Measurements from ENCODE around the gene MUTYH.
A peak's percentile ranks its signal among the peaks of the same experiment; 100 is the strongest.
"Not testable (repeated sequence)": the region's sequence is repeated elsewhere in the genome, so short reads cannot be mapped to it uniquely, and the experiment has no call there.

Gene MUTYH

DNA sequence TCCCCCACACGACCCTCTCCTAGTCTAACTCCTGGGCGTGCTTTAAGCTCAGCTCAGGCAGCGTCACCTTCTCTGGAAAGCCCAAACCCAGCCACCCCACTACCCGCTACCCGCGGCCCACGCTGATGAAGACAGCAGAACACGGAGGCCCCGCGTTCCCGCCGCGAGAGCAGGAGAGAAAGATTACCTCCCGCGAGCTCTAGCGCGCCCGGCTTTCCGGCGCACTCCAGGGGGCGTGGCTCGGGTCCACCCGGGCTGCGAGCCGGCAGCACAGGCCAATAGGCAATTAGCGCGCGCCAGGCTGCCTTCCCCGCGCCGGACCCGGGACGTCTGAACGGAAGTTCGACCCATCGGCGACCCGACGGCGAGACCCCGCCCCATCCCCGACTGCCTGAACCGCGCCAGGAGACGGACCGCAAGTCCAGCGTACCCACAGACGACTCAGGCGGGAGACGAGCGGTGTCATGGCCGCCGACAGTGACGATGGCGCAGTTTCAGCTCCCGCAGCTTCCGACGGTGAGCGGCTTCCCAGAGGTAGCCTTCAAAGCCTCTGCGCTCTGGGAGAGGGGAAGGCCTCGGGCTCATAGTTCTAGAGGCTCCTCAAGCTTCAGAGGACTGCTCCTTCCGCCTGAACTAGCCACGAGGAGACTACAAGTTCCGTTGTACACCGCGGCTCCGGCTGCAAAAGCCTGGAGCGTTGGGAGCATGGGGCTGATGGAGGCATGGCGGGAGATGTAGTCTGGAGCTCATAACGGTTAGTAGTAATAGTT is at the start of gene MUTYH, which contains the start of gene TOE1:
TSS of gene MUTYH (minus strand) at position 652 of the 770 bp plus-strand sequence. CDS start 5,935 bp downstream, outside the sequence.
TSS of gene TOE1 (plus strand) at position 382 of the 770 bp plus-strand sequence. CDS start at position 465, 83 bp downstream.
- peak; percentile 97 for DNase-seq

DNA sequence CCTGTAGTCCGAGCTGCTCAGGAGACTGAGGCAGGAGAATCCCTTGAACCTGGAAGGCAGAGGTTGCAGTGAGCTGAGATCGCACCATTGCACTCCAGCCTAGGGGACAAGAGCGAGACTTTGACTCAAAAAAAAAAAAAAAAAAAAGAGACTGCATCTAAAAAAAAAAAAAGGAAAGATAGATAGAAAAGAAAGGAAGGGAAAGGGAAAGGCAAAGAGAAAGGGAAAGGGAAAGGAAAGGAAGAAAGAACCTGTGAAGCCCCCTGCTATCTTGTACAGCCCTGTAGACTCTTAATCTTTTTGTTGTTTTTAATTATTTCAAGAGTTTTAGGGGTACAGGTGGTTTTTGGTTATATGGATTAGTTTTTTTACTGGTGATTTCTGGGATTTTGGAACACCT is 46.0 kb upstream of the MUTYH start:
- no peaks in the 10 kb centered on the region for H3K4me1 Mint-ChIP-seq
- H3K36me3 Mint-ChIP-seq (ENCODE audit: low read depth) = peaks cover 1% of the 10 kb centered on the region
- H3K4me3 Mint-ChIP-seq = no peak overlapping the region
- no peak overlapping the region for H3K27ac Mint-ChIP-seq
- no peak for ATAC-seq
- DNase-seq = no peak
- H3K27me3 Mint-ChIP-seq = no peaks in the 10 kb centered on the region
- H3K9me3 Mint-ChIP-seq = no peaks in the 10 kb centered on the region

More for the DNA sequence above, at the start of gene MUTYH, which contains the start of gene TOE1:
- peak; percentile 91 for ATAC-seq
- Mint-ChIP-seq H3K36me3 (ENCODE audit: low read depth) (peaks cover 57% of the 10 kb centered on the region), H3K9me3 (peaks cover 4% of the 10 kb centered on the region), H3K27ac (peak within 1 kb of the TSS; percentile 100), H3K4me1 (peaks cover 47% of the 10 kb centered on the region), H3K27me3 (no peaks in the 10 kb centered on the region), H3K4me3 (peak within 1 kb of the TSS; percentile 100)

DNA sequence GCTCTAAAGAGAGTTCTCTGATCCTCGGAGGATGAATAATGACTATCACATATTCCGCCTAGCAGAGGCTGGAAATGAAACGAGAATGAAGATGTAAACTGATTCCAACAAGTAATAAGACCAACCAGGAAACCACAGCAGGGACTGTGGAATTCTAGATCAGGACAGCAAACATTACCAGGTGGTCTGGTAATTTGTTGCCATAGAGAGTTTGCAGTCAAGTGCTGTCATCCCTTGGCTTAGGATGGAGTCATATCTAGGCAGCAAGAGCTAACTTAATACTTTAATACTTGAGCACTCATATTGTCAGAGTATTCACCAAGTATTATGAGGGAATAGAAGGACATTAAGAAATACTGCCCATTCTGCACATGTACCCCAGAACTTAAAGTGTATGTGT is 45.1 kb upstream of the MUTYH start:
- Mint-ChIP-seq H3K27me3 (no peaks in the 10 kb centered on the region), H3K27ac (no peak overlapping the region), H3K4me1 (no peaks in the 10 kb centered on the region), H3K9me3 (no peaks in the 10 kb centered on the region), H3K36me3 (ENCODE audit: low read depth) (peaks cover 1% of the 10 kb centered on the region), H3K4me3 (no peak overlapping the region)
- ATAC-seq (no peak), DNase-seq (no peak)

DNA sequence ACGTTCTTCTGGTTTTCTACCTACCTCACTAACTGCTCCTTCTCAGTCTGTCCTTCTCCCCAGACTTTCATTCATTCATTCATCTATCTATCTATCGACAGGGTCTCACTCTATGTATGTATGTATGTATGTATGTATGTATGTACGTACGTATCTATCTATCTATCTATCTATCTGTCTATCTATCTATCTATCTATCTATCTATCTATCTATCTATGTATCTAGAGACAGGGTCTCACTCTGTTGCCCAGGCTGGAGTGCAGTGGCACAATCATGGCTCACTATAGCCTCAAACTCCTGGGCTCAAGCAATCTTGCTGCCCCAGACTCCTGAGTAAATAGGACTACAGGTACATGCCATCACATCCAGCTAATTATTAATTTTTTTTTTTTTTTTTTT is 44.0 kb upstream of the MUTYH start:
- not testable (repeated sequence) for H3K36me3 Mint-ChIP-seq (ENCODE audit: low read depth); DNase-seq; H3K4me3 Mint-ChIP-seq; H3K9me3 Mint-ChIP-seq; H3K27ac Mint-ChIP-seq; H3K27me3 Mint-ChIP-seq; H3K4me1 Mint-ChIP-seq; ATAC-seq

DNA sequence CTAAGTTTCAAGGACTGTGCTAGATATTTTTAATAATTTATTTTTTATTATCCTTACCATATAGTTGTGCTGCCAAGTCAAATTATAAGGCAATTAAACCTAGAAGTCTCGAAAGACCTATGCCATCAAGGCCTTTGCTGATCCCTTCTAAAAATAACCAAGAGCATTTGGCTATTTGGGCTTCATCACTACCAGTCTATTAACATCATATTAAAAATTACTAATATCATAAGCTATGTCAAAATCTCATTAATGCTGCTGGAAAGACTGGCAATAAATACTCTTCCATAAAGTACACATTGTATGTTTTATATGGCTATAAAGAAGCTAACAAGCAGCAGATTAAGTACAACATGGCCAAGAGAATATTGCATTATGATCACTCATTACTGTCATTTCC is 43.0 kb upstream of the MUTYH start:
- Mint-ChIP-seq H3K27ac (no peak overlapping the region), H3K4me1 (no peaks in the 10 kb centered on the region), H3K9me3 (no peaks in the 10 kb centered on the region), H3K27me3 (no peaks in the 10 kb centered on the region), H3K4me3 (no peak overlapping the region), H3K36me3 (ENCODE audit: low read depth) (peaks cover 1% of the 10 kb centered on the region)
- no peak for DNase-seq
- ATAC-seq = no peak

DNA sequence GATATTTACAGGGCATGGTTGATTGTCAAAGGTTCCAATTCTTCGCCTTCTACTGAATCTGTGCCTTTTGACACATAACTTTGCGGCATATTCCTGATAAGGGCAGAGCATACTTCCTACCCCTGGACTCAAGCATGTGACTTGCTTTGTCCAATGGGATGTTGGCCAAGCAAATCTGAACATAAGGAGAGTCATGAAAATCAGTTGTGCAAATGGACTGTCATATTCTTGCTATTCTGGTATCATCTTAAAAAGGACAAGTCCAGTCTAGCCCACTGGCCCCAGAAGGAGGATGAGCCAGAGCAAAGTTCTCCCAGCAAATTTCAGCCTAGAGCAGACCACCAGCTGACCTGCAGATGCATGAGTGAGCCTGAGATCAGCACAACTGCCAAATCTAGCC is 41.0 kb upstream of the MUTYH start:
- Mint-ChIP-seq H3K36me3 (ENCODE audit: low read depth) (peaks cover 1% of the 10 kb centered on the region), H3K27me3 (no peaks in the 10 kb centered on the region), H3K9me3 (no peaks in the 10 kb centered on the region), H3K27ac (no peak overlapping the region), H3K4me1 (no peaks in the 10 kb centered on the region), H3K4me3 (no peak overlapping the region)
- ATAC-seq (no peak), DNase-seq (no peak)

DNA sequence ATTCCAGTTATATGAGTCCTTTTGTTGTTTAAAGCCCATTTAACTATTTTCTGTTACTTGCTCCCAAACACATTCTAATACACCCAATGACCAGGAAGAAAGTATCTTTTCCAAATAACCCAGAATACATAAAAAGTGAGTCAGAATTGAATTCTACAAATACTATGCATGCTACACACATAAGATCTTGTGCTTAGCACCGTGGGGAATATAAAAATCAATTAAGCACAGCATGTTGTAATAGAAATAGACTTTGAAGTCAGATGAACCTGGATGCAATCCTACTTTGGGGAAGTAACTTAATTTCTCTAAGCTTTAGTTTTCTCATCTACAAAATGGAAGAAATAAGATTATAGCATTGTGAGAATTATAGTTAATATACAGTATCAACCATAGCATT is 40.5 kb upstream of the MUTYH start:
- no peaks in the 10 kb centered on the region for H3K4me1 Mint-ChIP-seq
- no peak for DNase-seq
- no peak overlapping the region for H3K27ac Mint-ChIP-seq
- no peak for ATAC-seq
- H3K36me3 Mint-ChIP-seq (ENCODE audit: low read depth) = peaks cover 1% of the 10 kb centered on the region
- no peak overlapping the region for H3K4me3 Mint-ChIP-seq
- H3K27me3 Mint-ChIP-seq = no peaks in the 10 kb centered on the region
- H3K9me3 Mint-ChIP-seq = no peaks in the 10 kb centered on the region

DNA sequence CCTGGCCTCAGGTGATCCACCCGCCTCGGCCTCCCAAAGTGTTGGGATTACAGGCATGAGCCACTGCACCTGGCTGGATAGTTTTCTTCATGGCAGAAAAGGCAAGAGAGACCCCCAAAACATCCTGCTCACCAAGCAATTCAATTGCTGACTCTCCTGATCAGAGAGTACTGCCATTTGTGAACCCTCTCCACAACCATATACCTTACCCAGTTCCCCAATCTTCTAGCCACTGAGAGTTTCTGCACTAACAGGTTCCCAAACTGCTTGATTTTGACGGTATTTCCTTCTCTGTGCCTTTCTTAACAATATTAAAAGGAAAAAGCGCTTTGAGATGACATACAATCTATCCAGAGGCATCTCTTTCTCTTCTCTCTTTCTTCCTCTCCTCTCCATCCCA is 39.9 kb upstream of the MUTYH start:
- H3K4me3 Mint-ChIP-seq = no peak overlapping the region
- H3K27ac Mint-ChIP-seq = no peak overlapping the region
- DNase-seq (no peak), ATAC-seq (no peak)
- peaks cover 1% of the 10 kb centered on the region for H3K36me3 Mint-ChIP-seq (ENCODE audit: low read depth)
- no peaks in the 10 kb centered on the region for H3K4me1 Mint-ChIP-seq
- no peaks in the 10 kb centered on the region for H3K27me3 Mint-ChIP-seq
- H3K9me3 Mint-ChIP-seq = no peaks in the 10 kb centered on the region

DNA sequence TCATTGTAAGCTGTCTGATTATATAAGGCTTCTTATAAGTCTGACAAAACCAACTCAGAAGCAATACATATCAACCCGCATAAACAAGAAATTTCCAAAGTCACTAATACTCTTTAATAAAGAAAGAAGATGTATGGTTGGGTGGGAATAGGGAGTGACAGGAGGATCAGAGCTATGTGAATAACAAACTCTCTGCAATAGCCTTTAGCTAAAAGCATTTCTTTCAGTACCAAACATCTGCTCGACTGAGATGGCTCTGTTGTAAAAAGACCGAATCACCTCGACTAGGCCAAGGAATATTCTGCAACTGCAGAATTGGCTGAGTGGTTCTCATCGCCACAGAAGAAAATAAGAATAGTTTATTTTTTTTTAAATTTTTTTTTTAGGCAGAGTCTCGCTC is 39.3 kb upstream of the MUTYH start:
- H3K4me3 Mint-ChIP-seq = no peak overlapping the region
- H3K27ac Mint-ChIP-seq = no peak overlapping the region
- ATAC-seq = no peak
- H3K27me3 Mint-ChIP-seq = no peaks in the 10 kb centered on the region
- no peak for DNase-seq
- H3K9me3 Mint-ChIP-seq = no peaks in the 10 kb centered on the region
- peaks cover 1% of the 10 kb centered on the region for H3K36me3 Mint-ChIP-seq (ENCODE audit: low read depth)
- H3K4me1 Mint-ChIP-seq = peaks cover 4% of the 10 kb centered on the region

DNA sequence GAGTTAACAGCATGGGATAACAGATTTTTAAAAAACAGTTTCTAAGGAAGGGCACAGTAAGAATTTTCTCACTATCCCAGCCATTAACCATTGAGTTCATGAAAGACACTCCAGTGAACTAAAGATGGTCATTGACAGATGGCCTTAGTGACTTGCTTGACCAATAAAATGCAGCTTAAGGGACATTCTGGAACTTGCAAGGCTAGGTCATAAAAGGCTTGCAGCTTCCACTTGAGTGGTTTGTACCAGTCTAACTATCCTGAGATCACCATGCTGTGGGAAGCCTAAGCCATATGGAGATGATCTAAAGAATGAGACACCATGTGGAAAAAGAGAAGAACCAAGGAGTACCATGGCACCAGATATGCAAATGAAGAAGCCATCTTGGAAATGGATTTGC is 37.9 kb upstream of the MUTYH start:
- no peak overlapping the region for H3K4me3 Mint-ChIP-seq
- DNase-seq = no peak
- H3K27ac Mint-ChIP-seq = no peak overlapping the region
- peaks cover 6% of the 10 kb centered on the region for H3K4me1 Mint-ChIP-seq
- H3K36me3 Mint-ChIP-seq (ENCODE audit: low read depth) = no peaks in the 10 kb centered on the region
- H3K9me3 Mint-ChIP-seq = no peaks in the 10 kb centered on the region
- no peak for ATAC-seq
- H3K27me3 Mint-ChIP-seq = no peaks in the 10 kb centered on the region

DNA sequence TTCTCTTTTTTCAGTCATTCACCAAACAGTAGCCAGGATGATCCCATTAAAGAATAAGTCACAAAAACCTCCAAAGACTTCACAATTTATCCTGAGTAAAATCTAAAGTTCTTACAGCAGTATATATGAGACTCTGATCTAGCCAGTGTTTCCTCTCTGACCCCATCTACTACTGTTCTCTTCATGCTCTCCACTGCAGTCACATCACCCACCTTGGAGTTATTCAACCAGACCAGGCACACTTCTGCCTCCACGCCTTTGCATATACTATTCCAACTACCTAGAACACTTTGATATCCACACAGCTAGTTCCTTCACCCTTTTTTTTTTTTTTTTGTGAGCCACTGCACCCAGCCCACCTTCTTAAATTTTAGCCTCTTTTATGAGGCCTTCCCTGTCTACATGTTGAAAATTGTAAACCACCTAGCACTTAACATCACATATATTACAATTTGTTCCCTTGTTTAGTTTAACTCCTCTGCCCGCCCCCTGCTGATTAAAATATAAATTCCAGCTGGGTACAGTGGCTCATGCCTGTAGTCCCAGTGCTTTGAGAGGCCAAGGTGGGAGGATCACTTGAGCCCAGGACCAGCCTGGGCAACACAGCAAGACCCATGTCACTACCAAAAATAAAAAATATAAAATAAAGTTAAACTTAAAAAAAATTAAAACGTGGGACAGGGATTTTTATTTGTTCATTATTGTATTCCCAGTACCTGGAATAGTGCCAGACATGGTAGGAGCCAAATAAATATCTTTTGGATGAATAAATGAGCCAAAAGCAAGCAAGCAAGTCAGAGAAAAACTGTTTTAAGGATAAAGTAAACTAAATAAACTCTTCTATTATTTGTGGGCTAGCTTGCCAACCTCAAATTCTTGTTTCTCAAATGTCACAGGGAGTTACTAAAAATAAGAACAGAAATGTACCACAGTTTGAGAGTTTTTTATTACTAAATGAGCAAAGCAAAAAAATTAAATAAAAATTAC is 35.2 kb upstream of the MUTYH start:
- H3K4me3 Mint-ChIP-seq = no peak overlapping the region
- no peak overlapping the region for H3K27ac Mint-ChIP-seq
- ATAC-seq = no peak
- DNase-seq = no peak
- H3K9me3 Mint-ChIP-seq = no peaks in the 10 kb centered on the region
- H3K36me3 Mint-ChIP-seq (ENCODE audit: low read depth) = no peaks in the 10 kb centered on the region
- H3K4me1 Mint-ChIP-seq = peaks cover 11% of the 10 kb centered on the region
- no peaks in the 10 kb centered on the region for H3K27me3 Mint-ChIP-seq

DNA sequence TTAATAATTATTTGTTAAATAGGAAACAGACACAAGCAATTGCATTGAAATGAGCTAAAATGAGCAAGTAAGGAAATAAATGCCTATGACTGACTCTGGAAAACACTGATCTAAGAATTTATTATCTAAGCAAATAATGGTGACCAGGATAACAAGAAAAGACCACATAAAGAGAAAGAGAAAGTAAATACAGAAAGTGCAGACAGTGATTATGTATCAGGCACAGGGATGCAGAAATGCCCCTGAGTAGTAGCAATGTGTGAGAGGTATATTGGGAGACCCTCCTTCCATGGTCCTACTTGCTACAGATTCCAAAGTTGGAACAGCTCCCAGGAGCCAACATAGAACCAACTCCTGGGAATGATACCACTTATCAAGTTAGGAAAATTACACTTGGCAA is 33.3 kb upstream of the MUTYH start:
- Mint-ChIP-seq H3K9me3 (no peaks in the 10 kb centered on the region), H3K27me3 (no peaks in the 10 kb centered on the region), H3K36me3 (ENCODE audit: low read depth) (no peaks in the 10 kb centered on the region), H3K4me1 (peaks cover 11% of the 10 kb centered on the region), H3K4me3 (no peak overlapping the region), H3K27ac (no peak overlapping the region)
- DNase-seq = no peak
- no peak for ATAC-seq

DNA sequence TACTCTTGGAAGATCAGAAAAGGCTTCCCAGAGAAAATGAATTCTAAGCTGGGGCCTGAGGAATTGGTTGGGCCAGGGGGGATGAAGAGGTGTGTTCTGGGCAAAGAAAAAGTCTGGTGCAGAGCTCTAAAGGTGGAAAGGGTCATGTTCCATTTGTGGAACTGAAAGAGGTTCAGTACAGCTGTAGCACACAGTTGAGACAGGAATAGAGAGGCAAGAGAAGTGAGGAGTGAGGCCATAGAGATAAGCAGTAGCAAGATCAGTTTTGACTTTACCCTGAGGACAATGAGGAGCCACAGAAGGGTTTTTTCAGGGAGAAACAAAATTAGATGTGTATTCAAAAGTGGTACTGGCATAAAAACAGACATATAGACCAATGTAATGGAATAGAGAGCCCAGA is 30.3 kb upstream of the MUTYH start:
- Mint-ChIP-seq H3K27ac (no peak overlapping the region), H3K27me3 (no peaks in the 10 kb centered on the region), H3K9me3 (no peaks in the 10 kb centered on the region), H3K4me1 (peaks cover 11% of the 10 kb centered on the region), H3K4me3 (no peak overlapping the region), H3K36me3 (ENCODE audit: low read depth) (no peaks in the 10 kb centered on the region)
- DNase-seq (no peak), ATAC-seq (no peak)

DNA sequence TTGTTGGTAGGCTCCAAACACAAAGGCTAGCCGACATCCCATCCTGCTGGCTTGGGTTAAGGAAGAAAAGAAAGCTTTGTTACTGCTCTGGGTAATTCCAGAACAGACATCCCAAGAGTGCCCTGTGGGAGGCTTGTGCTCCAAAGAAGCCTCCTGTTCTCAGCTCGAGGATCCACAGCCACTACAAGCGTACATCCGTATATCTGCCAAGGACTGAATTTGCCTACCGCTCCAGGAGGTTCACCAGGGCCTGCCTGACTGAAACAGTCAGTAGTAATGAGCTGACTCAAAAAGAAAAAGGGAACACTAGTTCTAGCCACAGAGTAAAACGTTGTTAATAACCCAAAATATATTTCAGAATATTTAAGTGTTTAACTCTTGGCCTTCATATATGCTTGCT is 24.8 kb upstream of the MUTYH start:
- Mint-ChIP-seq H3K27me3 (no peaks in the 10 kb centered on the region), H3K27ac (no peak overlapping the region)

DNA sequence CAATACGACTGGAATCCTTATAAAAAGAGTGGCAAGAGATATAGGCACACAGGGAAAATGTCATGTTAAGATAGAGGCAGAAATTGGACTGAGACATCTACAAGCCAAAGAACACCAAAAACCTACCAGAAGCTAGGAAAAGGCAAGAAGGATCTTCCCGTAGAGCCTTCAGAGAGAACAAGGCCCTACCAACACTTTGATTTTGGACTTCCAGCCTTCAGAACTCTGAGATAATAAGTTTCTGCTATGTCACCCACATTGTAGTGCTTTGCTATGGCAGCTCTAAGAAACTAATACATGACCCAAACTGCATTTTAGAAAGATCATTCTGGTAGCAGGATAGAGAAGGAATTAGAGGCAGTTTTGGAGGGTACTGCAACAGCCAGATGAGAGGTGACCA is 24.1 kb upstream of the MUTYH start:
- Mint-ChIP-seq H3K9me3 (no peaks in the 10 kb centered on the region), H3K4me1 (peaks cover 12% of the 10 kb centered on the region), H3K36me3 (ENCODE audit: low read depth) (no peaks in the 10 kb centered on the region), H3K27me3 (no peaks in the 10 kb centered on the region), H3K4me3 (no peak overlapping the region), H3K27ac (no peak overlapping the region)
- no peak for ATAC-seq
- no peak for DNase-seq

More for the DNA sequence above, 24.8 kb upstream of the MUTYH start:
- Mint-ChIP-seq H3K36me3 (ENCODE audit: low read depth) (no peaks in the 10 kb centered on the region), H3K4me3 (no peak overlapping the region), H3K9me3 (no peaks in the 10 kb centered on the region), H3K4me1 (peaks cover 10% of the 10 kb centered on the region)
- ATAC-seq = no peak
- no peak for DNase-seq

All from activated naive CD8-positive, alpha-beta T cell treated with anti-CD3 and anti-CD28 coated beads, Interleukin-2, amount 50 U/mL, for 24 hours (primary cell).